ENCODE measurements around the gene GEMIN2.
"Not testable (repeated sequence)": the region's sequence is repeated elsewhere in the genome, so short reads cannot be mapped to it uniquely, and the experiment has no call there.

Gene GEMIN2

GRCh38 chr14:39114073-39114838 is at the start of gene GEMIN2:
TSS of gene GEMIN2 (plus strand) at chr14:39114323. CDS start at chr14:39114339, 16 bp downstream.
- peak; percentile 87 to 88 for DNase-seq (ENCODE audit: low read depth in 1 of 2, low spot score in 1 of 2)

- DNase-seq (ENCODE audit: low read depth in 1 of 2, low spot score in 1 of 2), result not testable (repeated sequence)
Measured at GRCh38 chr14:39069169-39069805, 44.8 kb upstream of the GEMIN2 start.

GRCh38 chr14:39069923-39070322 is 44.2 kb upstream of the GEMIN2 start:
- no peak for DNase-seq (ENCODE audit: low read depth in 1 of 2, low spot score in 1 of 2)

GRCh38 chr14:39071096-39071495 is 43.0 kb upstream of the GEMIN2 start:
- DNase-seq (ENCODE audit: low read depth in 1 of 2, low spot score in 1 of 2), result no peak

GRCh38 chr14:39080886-39081285 is 33.2 kb upstream of the GEMIN2 start:
- DNase-seq (ENCODE audit: low read depth in 1 of 2, low spot score in 1 of 2), result no peak

- no peak for DNase-seq (ENCODE audit: low read depth in 1 of 2, low spot score in 1 of 2)
Measured at GRCh38 chr14:39083127-39083526, 31.0 kb upstream of the GEMIN2 start.

- DNase-seq (ENCODE audit: low read depth in 1 of 2, low spot score in 1 of 2), result no peak
Measured at GRCh38 chr14:39085933-39086332, 28.2 kb upstream of the GEMIN2 start.

- DNase-seq (ENCODE audit: low read depth in 1 of 2, low spot score in 1 of 2), result no peak
Measured at GRCh38 chr14:39087493-39087892, 26.6 kb upstream of the GEMIN2 start.

- DNase-seq (ENCODE audit: low read depth in 1 of 2, low spot score in 1 of 2), result no peak
Measured at GRCh38 chr14:39090548-39091111, 23.5 kb upstream of the GEMIN2 start.

- DNase-seq (ENCODE audit: low read depth in 1 of 2, low spot score in 1 of 2), result no peak
Measured at GRCh38 chr14:39091716-39092115, 22.4 kb upstream of the GEMIN2 start.

- no peak for DNase-seq (ENCODE audit: low read depth in 1 of 2, low spot score in 1 of 2)
Measured at GRCh38 chr14:39094515-39094914, 19.6 kb upstream of the GEMIN2 start.

- DNase-seq (ENCODE audit: low read depth in 1 of 2, low spot score in 1 of 2), result no peak
Measured at GRCh38 chr14:39097159-39097558, 17.0 kb upstream of the GEMIN2 start.

- DNase-seq (ENCODE audit: low read depth in 1 of 2, low spot score in 1 of 2), result not testable (repeated sequence)
Measured at GRCh38 chr14:39099215-39099614, 14.9 kb upstream of the GEMIN2 start.

GRCh38 chr14:39099748-39100147 is 14.4 kb upstream of the GEMIN2 start:
- no peak for DNase-seq (ENCODE audit: low read depth in 1 of 2, low spot score in 1 of 2)

GRCh38 chr14:39102265-39102968 is 11.7 kb upstream of the GEMIN2 start:
- DNase-seq (ENCODE audit: low read depth in 1 of 2, low spot score in 1 of 2), result no peak

GRCh38 chr14:39102969-39103957 is 10.9 kb upstream of the GEMIN2 start, which contains the start of gene SEC23A:
TSS of gene SEC23A (minus strand) at chr14:39103235. CDS start at chr14:39096118, 7,117 bp downstream.
- DNase-seq (ENCODE audit: low read depth in 1 of 2, low spot score in 1 of 2), result peak; percentile 69 to 73

- not testable (repeated sequence) for DNase-seq (ENCODE audit: low read depth in 1 of 2, low spot score in 1 of 2)
Measured at GRCh38 chr14:39104078-39104801, 9.9 kb upstream of the GEMIN2 start.

GRCh38 chr14:39107591-39107996 is 6.5 kb upstream of the GEMIN2 start:
- DNase-seq (ENCODE audit: low read depth in 1 of 2, low spot score in 1 of 2), result no peak

GRCh38 chr14:39108791-39109190 is 5.3 kb upstream of the GEMIN2 start:
- DNase-seq (ENCODE audit: low read depth in 1 of 2, low spot score in 1 of 2), result no peak
